Neural crest cell (in vitro differentiated cells): Measurements from ENCODE around the gene ABLIM2. TPM values are rescaled to one million over a fixed set of nuclear protein-coding genes. Genes with fewer than 3 reads are reported as not detected.

Experiments
- DNase-seq: peaks from one replicate; pipeline ENCODE4 v3.0.0; 2021; ENCODE audit warnings: low read depth, mixed read lengths, low spot score
- H3K27ac Mint-ChIP-seq: one replicate; pipeline ENCODE4 v1.8.0; 2021; ENCODE audit warnings: mild to moderate bottlenecking, mixed read lengths; ENCODE audit not compliant: unreplicated experiment
- H3K27me3 Mint-ChIP-seq: 2 replicates; pipeline ENCODE4 v1.8.0; 2021; ENCODE audit warnings: low read depth, mild to moderate bottlenecking, mixed read lengths
- H3K36me3 Mint-ChIP-seq: 2 replicates; pipeline ENCODE4 v1.8.0; 2021; ENCODE audit warnings: low read depth, mild to moderate bottlenecking, mixed read lengths
- H3K4me1 Mint-ChIP-seq: 2 replicates; pipeline ENCODE4 v1.8.0; 2021; ENCODE audit warnings: mixed read lengths
- H3K4me3 Mint-ChIP-seq: one replicate; pipeline ENCODE4 v1.8.0; 2021; ENCODE audit warnings: mild to moderate bottlenecking, mixed read lengths
- H3K9me3 Mint-ChIP-seq: 2 replicates; pipeline ENCODE4 v1.8.0; 2021; ENCODE audit warnings: mixed read lengths
- CTCF ChIP-seq: fragments of 200-600 bp; sonication (generic); conservative IDR thresholded peaks from 2 replicates; pipeline ENCODE4 v1.5.0; 2021; ENCODE audit warnings: antibody characterized with exemption, mild to moderate bottlenecking
- total RNA-seq: library from RNA; stranded (reverse); gene quantifications from 2 replicates; pipeline ENCODE4 v1.2.1, GENCODE V29; 2021

Gene ABLIM2
- total RNA-seq, 1 donor from 2014 or later: 3.8 TPM

GRCh38 chr4:7987148-7987989, 171.2 kb downstream of the ABLIM2 start:
- Mint-ChIP-seq H3K4me3 (no peak overlapping the region), H3K27ac (no peak overlapping the region), H3K9me3 (no peaks in the 10 kb centered on the region), H3K27me3 (no peaks in the 10 kb centered on the region), H3K4me1 (peaks cover 15% of the 10 kb centered on the region), H3K36me3 (no peaks in the 10 kb centered on the region)
- peak; percentile 91 for TF ChIP-seq CTCF
- DNase-seq: peak; percentile 82

- Mint-ChIP-seq H3K9me3 (no peaks in the 10 kb centered on the region), H3K36me3 (no peaks in the 10 kb centered on the region), H3K4me1 (peaks cover 15% of the 10 kb centered on the region), H3K27ac (peak overlapping the region; percentile 92), H3K27me3 (no peaks in the 10 kb centered on the region), H3K4me3 (no peak overlapping the region)
- no peak for TF ChIP-seq CTCF
- no peak for DNase-seq
Measured at GRCh38 chr4:7985891-7986441, 172.6 kb downstream of the ABLIM2 start.

GRCh38 chr4:7985072-7985471, 173.5 kb downstream of the ABLIM2 start:
- no peak for DNase-seq
- Mint-ChIP-seq H3K4me1 (peaks cover 15% of the 10 kb centered on the region), H3K9me3 (no peaks in the 10 kb centered on the region), H3K27me3 (no peaks in the 10 kb centered on the region), H3K36me3 (no peaks in the 10 kb centered on the region), H3K27ac (no peak overlapping the region), H3K4me3 (no peak overlapping the region)
- TF ChIP-seq CTCF: no peak

GRCh38 chr4:7984286-7984925, 174.2 kb downstream of the ABLIM2 start:
- H3K4me3 Mint-ChIP-seq: no peak overlapping the region
- H3K27ac Mint-ChIP-seq: no peak overlapping the region
- no peaks in the 10 kb centered on the region for H3K27me3 Mint-ChIP-seq
- DNase-seq: no peak
- no peaks in the 10 kb centered on the region for H3K9me3 Mint-ChIP-seq
- H3K4me1 Mint-ChIP-seq: peaks cover 15% of the 10 kb centered on the region
- H3K36me3 Mint-ChIP-seq: no peaks in the 10 kb centered on the region
- TF ChIP-seq CTCF: no peak

- Mint-ChIP-seq H3K4me1 (peaks cover 15% of the 10 kb centered on the region), H3K36me3 (no peaks in the 10 kb centered on the region), H3K27ac (no peak overlapping the region), H3K4me3 (no peak overlapping the region), H3K27me3 (no peaks in the 10 kb centered on the region), H3K9me3 (no peaks in the 10 kb centered on the region)
- TF ChIP-seq CTCF: no peak
- DNase-seq: no peak
Measured at GRCh38 chr4:7983296-7983695, 175.3 kb downstream of the ABLIM2 start.
